Stimulated activated CD4-positive, alpha-beta T cell treated with anti-CD3 and anti-CD28 coated beads, Interleukin-1b, Interleukin-23, amount 100 ng/mL, for 48 hours (primary cell): ENCODE measurements around the gene FRMD3.

Experiments used
- DNase-seq: peaks from one replicate; pipeline ENCODE4 v3.0.0-alpha.2; 2020

FRMD3 gene

GRCh38 chr9:83270116-83270515 lies 268.1 kb downstream of the FRMD3 start:
- DNase-seq: no peak

GRCh38 chr9:83267741-83268140 lies 270.5 kb downstream of the FRMD3 start:
- DNase-seq: no peak

GRCh38 chr9:83266666-83267496 lies 271.3 kb downstream of the FRMD3 start:
- no peak for DNase-seq

DNA sequence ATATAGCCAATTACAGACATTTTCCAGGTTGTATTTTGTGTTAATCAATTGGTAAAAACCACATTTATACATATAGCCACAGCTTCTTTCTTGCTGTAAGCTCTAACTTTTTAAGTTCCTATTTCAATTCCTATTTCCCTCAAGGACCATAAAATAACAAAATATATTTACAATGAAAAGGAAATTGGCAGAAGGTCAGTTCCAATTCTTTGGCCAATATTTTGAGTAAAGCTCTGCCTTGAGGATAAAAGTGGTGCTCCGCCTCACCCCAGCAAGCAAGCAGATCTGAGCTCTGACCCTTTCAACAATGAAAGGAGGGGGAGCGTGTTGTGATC lies 271.9 kb downstream of the FRMD3 start:
- no peak for DNase-seq

GRCh38 chr9:83264315-83264714 lies 273.9 kb downstream of the FRMD3 start:
- DNase-seq: no peak

DNA sequence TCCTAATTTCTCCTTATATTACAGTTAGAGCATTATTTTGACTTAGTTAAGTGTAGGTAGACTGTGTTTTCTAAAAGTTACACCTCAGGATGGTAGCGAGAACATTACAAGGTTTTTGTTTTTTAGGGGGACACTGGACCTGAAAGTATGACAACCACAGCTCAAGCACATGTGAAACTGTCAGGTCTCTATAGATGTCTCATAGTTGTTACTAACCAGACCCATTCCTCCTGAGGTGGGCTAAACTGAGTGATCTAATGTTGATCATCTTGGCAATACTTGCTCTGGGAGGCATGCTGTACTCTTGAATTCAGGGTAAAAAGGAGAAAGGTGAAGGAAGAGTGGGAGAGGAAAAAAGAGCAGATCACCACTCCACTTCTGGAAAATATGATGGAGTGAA lies 278.6 kb downstream of the FRMD3 start:
- DNase-seq: no peak

- no peak for DNase-seq
Measured at GRCh38 chr9:83257937-83258891, 280.0 kb downstream of the FRMD3 start.

GRCh38 chr9:83247732-83248131 lies 290.5 kb downstream of the FRMD3 start:
- DNase-seq: no peak

GRCh38 chr9:83245979-83246659 lies 292.1 kb downstream of the FRMD3 start:
- no peak for DNase-seq

DNA sequence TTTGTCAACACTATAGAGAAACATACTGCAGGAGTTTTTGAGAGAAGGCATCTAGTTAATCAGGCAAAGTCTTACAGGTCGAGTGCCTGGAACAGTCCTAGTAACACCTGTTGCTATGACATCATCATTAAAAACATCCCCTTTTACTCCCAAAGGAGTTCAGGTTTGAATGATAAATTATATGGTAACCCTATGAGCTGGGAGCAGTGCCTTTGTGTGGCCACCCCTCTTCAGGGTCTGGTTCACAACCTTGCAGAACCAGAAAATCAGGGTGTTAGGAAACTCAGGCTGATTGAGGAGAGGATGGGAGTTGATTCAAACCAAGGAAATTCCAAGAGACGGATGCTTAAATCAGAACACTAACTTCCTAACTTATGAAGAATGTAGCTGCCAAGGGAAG lies 296.1 kb downstream of the FRMD3 start:
- DNase-seq: no peak

DNA sequence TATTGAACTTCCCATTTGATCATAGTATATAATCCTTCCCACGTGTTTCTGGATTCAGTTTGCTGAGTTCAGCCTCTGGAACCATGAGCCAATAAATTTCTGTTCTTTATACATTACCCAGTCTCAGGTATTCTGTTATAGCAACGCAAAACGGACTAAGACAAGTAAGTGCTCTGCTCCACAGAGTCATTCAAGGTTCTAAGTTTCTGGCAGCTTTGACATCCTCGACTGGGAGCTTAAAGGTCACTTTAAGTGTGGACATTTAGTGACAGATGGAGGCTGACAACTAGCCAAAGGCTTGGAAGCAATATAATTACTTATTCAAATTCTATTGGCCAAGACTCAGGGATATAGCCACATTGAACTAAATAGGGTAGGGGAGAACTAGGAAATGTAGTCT lies 297.5 kb downstream of the FRMD3 start:
- DNase-seq: no peak

GRCh38 chr9:83239747-83240146 lies 298.5 kb downstream of the FRMD3 start:
- no peak for DNase-seq

GRCh38 chr9:83238871-83239640 lies 299.1 kb downstream of the FRMD3 start:
- no peak for DNase-seq

DNA sequence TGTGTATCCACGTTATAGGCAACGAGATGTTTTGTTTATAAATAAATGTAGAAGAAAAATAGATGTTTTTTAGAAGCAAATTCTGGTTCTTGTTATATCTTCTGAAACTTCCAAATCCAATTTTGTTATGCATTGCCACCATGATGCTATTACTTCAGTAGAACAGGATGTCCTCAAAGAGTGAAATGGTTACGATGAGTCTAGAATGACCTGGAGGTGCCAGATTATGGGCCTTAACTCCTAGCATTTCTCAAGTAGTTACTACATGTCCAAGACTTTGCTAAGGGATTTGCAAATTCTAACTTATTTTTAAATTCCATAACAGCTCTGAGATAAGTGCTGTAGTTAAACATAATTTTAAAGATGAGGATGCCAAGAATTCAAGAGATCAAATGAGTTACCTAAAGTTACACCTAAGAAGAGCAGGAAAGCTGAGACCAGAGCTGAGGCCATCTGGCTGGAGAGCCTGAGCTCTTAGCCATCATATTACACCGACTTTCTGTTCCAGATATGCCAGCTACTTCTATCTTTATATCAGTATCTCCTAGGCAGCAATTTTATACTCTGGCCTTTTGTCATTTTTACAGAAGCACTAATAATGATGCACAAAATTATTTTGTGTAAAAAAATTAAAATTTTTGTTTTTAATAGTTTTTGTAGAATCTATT lies 302.0 kb downstream of the FRMD3 start:
- DNase-seq: no peak

DNA sequence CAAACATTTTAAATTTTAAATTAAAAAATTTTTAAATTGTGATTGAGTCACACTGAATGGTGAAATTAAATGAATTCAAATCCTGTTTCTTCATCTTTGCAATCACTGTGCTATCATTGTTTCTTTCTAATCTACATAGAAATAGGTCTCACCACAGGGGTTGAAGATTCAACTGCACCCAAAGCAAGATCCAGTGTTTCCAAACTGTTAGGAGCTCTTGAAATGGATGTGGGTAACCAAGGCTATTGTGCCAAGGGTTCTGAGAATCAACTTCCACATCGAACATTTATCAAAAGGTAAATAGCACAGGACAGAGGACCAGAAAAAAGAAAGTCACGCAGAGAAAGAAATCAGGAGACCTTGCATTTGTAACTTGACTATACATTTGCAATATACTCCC lies 302.7 kb downstream of the FRMD3 start:
- no peak for DNase-seq

DNA sequence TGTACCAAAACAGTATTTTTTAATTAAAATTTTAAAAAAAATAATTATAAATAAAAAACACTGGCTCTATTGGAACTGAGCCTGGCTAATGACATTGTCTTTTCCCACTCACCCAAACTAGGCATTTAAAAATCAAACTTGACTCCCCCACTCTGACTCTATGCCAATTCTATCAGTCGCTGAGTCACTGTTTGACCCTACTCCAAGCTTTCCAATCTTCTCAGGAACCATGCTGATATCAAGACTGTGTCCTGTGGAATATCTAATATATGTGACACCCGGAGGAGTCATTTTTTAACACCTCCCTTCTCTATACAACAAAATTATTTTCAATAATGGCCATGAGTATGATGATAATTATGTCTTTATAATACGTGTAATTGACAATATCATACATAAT lies 303.7 kb downstream of the FRMD3 start:
- no peak for DNase-seq

DNA sequence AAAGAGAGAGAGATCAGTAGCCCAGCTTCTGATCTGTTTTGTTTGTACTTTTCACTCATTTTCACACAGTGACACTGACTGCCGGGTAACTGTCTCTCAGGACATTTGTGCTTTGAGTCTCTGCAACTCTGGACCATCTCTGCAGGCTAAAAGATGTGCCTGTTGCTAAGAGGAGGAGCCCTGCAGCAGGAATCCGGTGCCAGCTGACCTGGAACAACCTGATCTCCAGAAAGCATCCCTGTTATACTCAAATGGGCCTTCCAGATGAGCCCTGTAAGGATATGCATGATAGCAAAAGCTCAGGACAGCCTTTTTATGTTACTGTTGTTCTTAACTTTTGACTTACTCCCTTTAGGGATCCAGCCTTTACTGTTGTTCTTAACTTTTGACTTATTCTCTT lies 304.6 kb downstream of the FRMD3 start:
- DNase-seq: no peak

- DNase-seq: peak; percentile 4
Measured at GRCh38 chr9:83231039-83231438, 307.2 kb downstream of the FRMD3 start.

GRCh38 chr9:83220730-83221129 lies 317.5 kb downstream of the FRMD3 start:
- peak; percentile 8 for DNase-seq

- DNase-seq: no peak
Measured at GRCh38 chr9:83219924-83220438, 318.2 kb downstream of the FRMD3 start.

GRCh38 chr9:83219154-83219923 lies 318.9 kb downstream of the FRMD3 start:
- peak; percentile 5 for DNase-seq
